AG04450 (cell line): Measurements from ENCODE around the gene TRABD. TPM values are rescaled to one million over a fixed set of nuclear protein-coding genes. Genes with fewer than 3 reads are reported as not detected.
"Not testable (repeated sequence)": the region's sequence is repeated elsewhere in the genome, so short reads cannot be mapped to it uniquely, and the experiment has no call there.

Experiments
- CTCF ChIA-PET: fragments of 300-600, 350-600 bp; formaldehyde crosslinking; extraction: SDS; loops from one replicate; lab custom pipeline; 2022; ENCODE audit warnings: antibody characterized with exemption, inconsistent platforms; lab: Charles Lee
- POLR2A ChIA-PET: fragments of 350-600 bp; formaldehyde crosslinking; extraction: SDS; loops from one replicate; lab custom pipeline; 2021; ENCODE audit warnings: antibody characterized with exemption, inconsistent platforms; lab: Yijun Ruan, JAX
- DNase-seq: peaks from one replicate; pipeline ENCODE4 v3.0.0-alpha.2; 2011; ENCODE audit warnings: low read depth, low spot score
- H3K27ac ChIP-seq: one replicate; pipeline ENCODE4 v1.5.1; 2012; ENCODE audit warnings: low read depth, low read length, control low read depth
- H3K27me3 ChIP-seq: one replicate; pipeline ENCODE4 v1.6.0; 2012; ENCODE audit warnings: low read length; ENCODE audit not compliant: control insufficient read depth, insufficient read depth
- H3K4me3 ChIP-seq: 2 replicates; pipeline ENCODE4 v1.5.1; 2011; ENCODE audit warnings: mild to moderate bottlenecking, low read depth, low read length, control low read depth
- H3K9me3 ChIP-seq: 2 replicates; pipeline ENCODE4 v1.5.1; 2012; ENCODE audit warnings: low read length; ENCODE audit not compliant: control insufficient read depth, insufficient read depth
- CTCF ChIP-seq: IDR thresholded peaks from 2 replicates; pipeline ENCODE4 v1.5.1; 2011; ENCODE audit warnings: low read depth, low read length, control low read depth, inconsistent platforms
- polyA plus RNA-seq: library from polyadenylated mRNA; depleted of rRNA; stranded (reverse); fragments of >200 nt; gene quantifications from 2 replicates; pipeline ENCODE4 v1.2.3, GENCODE V29; 2011

The TRABD gene
- polyA plus RNA-seq, 1 experiment = 8.7 TPM

GRCh38 chr22:50201191-50202129 lies 15.7 kb downstream of the TRABD start:
- no peak for TF ChIP-seq CTCF
- Histone ChIP-seq H3K27ac (no peak overlapping the region), H3K9me3 (no peaks in the 10 kb centered on the region; the same call in 1 of the 2 replicates), H3K4me3 (peak overlapping the region; percentile 72), H3K27me3 (no peaks in the 10 kb centered on the region)
- CTCF ChIA-PET = no interaction called here
- POLR2A ChIA-PET = no interaction called here
- DNase-seq = no peak

- no peak for TF ChIP-seq CTCF
- POLR2A ChIA-PET = no interaction called here
- no peak for DNase-seq
- CTCF ChIA-PET = no interaction called here
- H3K27me3 ChIP-seq = no peaks in the 10 kb centered on the region
- no peaks in the 10 kb centered on the region; the same call in 1 of the 2 replicates for H3K9me3 ChIP-seq
- peak overlapping the region; percentile 72 for H3K4me3 ChIP-seq
- no peak overlapping the region for H3K27ac ChIP-seq
Observed at GRCh38 chr22:50202130-50202666, 16.5 kb downstream of the TRABD start.

- no peaks in the 10 kb centered on the region; the same call in 1 of the 2 replicates for H3K9me3 ChIP-seq
- H3K27ac ChIP-seq = no peak overlapping the region
- no peak for DNase-seq
- no peaks in the 10 kb centered on the region for H3K27me3 ChIP-seq
- TF ChIP-seq CTCF = no peak
- CTCF ChIA-PET = no interaction called here
- no peak overlapping the region for H3K4me3 ChIP-seq
- POLR2A ChIA-PET = no interaction called here
Observed at GRCh38 chr22:50203288-50203687, 17.6 kb downstream of the TRABD start.

GRCh38 chr22:50204571-50204970 lies 18.9 kb downstream of the TRABD start:
- H3K9me3 ChIP-seq = no peaks in the 10 kb centered on the region; the same call in 1 of the 2 replicates
- no peak overlapping the region for H3K4me3 ChIP-seq
- ChIA-PET CTCF (no interaction called here), POLR2A (no interaction called here)
- H3K27me3 ChIP-seq = no peaks in the 10 kb centered on the region
- no peak for TF ChIP-seq CTCF
- DNase-seq = no peak
- H3K27ac ChIP-seq = no peak overlapping the region

- DNase-seq, POLR2A ChIA-PET, H3K27me3 ChIP-seq, H3K27ac ChIP-seq, H3K4me3 ChIP-seq, CTCF ChIA-PET, H3K9me3 ChIP-seq: not testable (repeated sequence)
Observed at GRCh38 chr22:50204998-50205397, 19.3 kb downstream of the TRABD start.
